Fibroblast of lung (primary cell): ENCODE data around the gene SLC25A41.

Source experiments
- EZH2 ChIP-seq: IDR thresholded peaks from 2 replicates; pipeline ENCODE4 v1.5.1; 2012; ENCODE audit warnings: low read length, control low read depth, mild to moderate bottlenecking; ENCODE audit errors: missing control alignments
- TF ChIP-seq, protein P1 (sequence below), 2 donors: IDR thresholded peaks in 1 of 2; conservative IDR thresholded peaks in 1 of 2; 1 replicate in 1 of 2; 2 replicates in 1 of 2; pipeline ENCODE4 v1.5.1; 2011 to 2012; ENCODE audit warnings: low read length in 2 of 2, control low read depth in 1 of 2, inconsistent platforms in 1 of 2, low read depth in 1 of 2, mild to moderate bottlenecking in 1 of 2

DNA sequence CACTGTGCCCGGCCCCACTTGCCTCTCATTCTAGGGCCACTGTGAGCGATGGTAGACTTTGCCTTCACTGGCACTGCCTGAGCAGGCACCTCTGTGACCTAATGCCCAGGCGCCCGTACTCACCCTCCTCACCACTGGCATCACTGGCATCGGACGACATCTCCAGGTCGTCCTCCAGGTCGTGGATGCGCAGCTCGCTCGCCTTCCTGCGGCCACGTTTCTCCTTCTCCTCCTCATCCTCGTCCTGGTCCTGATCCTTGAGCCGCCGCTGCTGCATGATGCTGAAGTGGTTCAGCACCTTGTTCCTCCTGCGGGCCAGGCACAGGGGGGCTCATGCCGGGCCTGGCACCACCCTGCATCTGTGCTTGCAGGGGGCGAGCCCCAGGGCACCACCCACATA lies 50.4 kb downstream of the SLC25A41 start:
- TF ChIP-seq, protein P1, sequence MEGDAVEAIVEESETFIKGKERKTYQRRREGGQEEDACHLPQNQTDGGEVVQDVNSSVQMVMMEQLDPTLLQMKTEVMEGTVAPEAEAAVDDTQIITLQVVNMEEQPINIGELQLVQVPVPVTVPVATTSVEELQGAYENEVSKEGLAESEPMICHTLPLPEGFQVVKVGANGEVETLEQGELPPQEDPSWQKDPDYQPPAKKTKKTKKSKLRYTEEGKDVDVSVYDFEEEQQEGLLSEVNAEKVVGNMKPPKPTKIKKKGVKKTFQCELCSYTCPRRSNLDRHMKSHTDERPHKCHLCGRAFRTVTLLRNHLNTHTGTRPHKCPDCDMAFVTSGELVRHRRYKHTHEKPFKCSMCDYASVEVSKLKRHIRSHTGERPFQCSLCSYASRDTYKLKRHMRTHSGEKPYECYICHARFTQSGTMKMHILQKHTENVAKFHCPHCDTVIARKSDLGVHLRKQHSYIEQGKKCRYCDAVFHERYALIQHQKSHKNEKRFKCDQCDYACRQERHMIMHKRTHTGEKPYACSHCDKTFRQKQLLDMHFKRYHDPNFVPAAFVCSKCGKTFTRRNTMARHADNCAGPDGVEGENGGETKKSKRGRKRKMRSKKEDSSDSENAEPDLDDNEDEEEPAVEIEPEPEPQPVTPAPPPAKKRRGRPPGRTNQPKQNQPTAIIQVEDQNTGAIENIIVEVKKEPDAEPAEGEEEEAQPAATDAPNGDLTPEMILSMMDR (conservative IDR thresholded peaks at IDR 0.05 in 1 of 2, IDR thresholded peaks at IDR 0.05 in 1 of 2; ENCODE audit: low read depth in 1 of 2, low read length in 2 of 2) = no peak
- no peak for TF ChIP-seq EZH2
